ENCODE data around the gene RAB17. TPM values are rescaled to one million over a fixed set of nuclear protein-coding genes. Genes with fewer than 3 reads are reported as not detected.

Gene RAB17
- total and polyA plus RNA-seq, 4 donors = 19.3 to 73.3 (median 46.4) TPM

- peaks cover 3 to 14% (median 5%) of the 10 kb centered on the region in 5 donors for H3K4me1 ChIP-seq (ENCODE audit: control insufficient read depth in 5 of 5, insufficient read depth in 5 of 5, low read length in 5 of 5)
- no peak overlapping the region for H3K4me3 ChIP-seq
- TF ChIP-seq, protein P1, sequence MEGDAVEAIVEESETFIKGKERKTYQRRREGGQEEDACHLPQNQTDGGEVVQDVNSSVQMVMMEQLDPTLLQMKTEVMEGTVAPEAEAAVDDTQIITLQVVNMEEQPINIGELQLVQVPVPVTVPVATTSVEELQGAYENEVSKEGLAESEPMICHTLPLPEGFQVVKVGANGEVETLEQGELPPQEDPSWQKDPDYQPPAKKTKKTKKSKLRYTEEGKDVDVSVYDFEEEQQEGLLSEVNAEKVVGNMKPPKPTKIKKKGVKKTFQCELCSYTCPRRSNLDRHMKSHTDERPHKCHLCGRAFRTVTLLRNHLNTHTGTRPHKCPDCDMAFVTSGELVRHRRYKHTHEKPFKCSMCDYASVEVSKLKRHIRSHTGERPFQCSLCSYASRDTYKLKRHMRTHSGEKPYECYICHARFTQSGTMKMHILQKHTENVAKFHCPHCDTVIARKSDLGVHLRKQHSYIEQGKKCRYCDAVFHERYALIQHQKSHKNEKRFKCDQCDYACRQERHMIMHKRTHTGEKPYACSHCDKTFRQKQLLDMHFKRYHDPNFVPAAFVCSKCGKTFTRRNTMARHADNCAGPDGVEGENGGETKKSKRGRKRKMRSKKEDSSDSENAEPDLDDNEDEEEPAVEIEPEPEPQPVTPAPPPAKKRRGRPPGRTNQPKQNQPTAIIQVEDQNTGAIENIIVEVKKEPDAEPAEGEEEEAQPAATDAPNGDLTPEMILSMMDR (IDR thresholded peaks at IDR 0.05; ENCODE audit: control extremely low read depth, extremely low read depth) = no peak
- H3K36me3 ChIP-seq (ENCODE audit: control insufficient read depth in 4 of 4, insufficient read depth in 4 of 4, low read length in 4 of 4) = no peaks in the 10 kb centered on the region
- DNase-seq (no peak), ATAC-seq (ENCODE audit: insufficient read depth, low FRiP score) (no peak)
- H3K27ac ChIP-seq (ENCODE audit: low read depth in 1 of 2, low read length in 1 of 2) = peak overlapping the region in 1 of 2 donors; percentile 40
- peak overlapping the region in 1 of 2 donors; percentile 51 for H3K9ac ChIP-seq (ENCODE audit: insufficient read depth in 1 of 2, low read length in 2 of 2)
- no peaks in the 10 kb centered on the region for H3K27me3 ChIP-seq (ENCODE audit: control insufficient read depth in 3 of 3, insufficient read depth in 3 of 3, low read length in 2 of 3)
- 77 to 78% methylated on average over 13 of the region's 13 CpGs for WGBS, 2 donors
- peaks cover 0 to 2% (median 0%) of the 10 kb centered on the region in 4 donors for H3K9me3 ChIP-seq (ENCODE audit: control insufficient read depth in 4 of 4, insufficient read depth in 3 of 4, low read length in 3 of 4)
Observed at GRCh38 chr2:237603049-237603717, 12.6 kb upstream of the RAB17 start.

GRCh38 chr2:237602409-237602808, 11.9 kb upstream of the RAB17 start:
- 90 to 95% methylated on average over 7 of the region's 7 CpGs for WGBS, 2 donors
- Histone ChIP-seq H3K27me3 (ENCODE audit: control insufficient read depth in 3 of 3, insufficient read depth in 3 of 3, low read length in 2 of 3) (no peaks in the 10 kb centered on the region), H3K27ac (ENCODE audit: low read depth in 1 of 2, low read length in 1 of 2) (no peak overlapping the region), H3K9ac (ENCODE audit: insufficient read depth in 1 of 2, low read length in 2 of 2) (no peak overlapping the region), H3K36me3 (ENCODE audit: control insufficient read depth in 4 of 4, insufficient read depth in 4 of 4, low read length in 4 of 4) (no peaks in the 10 kb centered on the region), H3K4me3 (no peak overlapping the region), H3K4me1 (ENCODE audit: control insufficient read depth in 5 of 5, insufficient read depth in 5 of 5, low read length in 5 of 5) (peaks cover 3 to 14% (median 5%) of the 10 kb centered on the region in 5 donors), H3K9me3 (ENCODE audit: control insufficient read depth in 4 of 4, insufficient read depth in 3 of 4, low read length in 3 of 4) (peaks cover 0 to 2% (median 0%) of the 10 kb centered on the region in 4 donors)
- no peak for ATAC-seq (ENCODE audit: insufficient read depth, low FRiP score)
- TF ChIP-seq, protein P1 (IDR thresholded peaks at IDR 0.05; ENCODE audit: control extremely low read depth, extremely low read depth) = no peak
- DNase-seq = no peak

DNA sequence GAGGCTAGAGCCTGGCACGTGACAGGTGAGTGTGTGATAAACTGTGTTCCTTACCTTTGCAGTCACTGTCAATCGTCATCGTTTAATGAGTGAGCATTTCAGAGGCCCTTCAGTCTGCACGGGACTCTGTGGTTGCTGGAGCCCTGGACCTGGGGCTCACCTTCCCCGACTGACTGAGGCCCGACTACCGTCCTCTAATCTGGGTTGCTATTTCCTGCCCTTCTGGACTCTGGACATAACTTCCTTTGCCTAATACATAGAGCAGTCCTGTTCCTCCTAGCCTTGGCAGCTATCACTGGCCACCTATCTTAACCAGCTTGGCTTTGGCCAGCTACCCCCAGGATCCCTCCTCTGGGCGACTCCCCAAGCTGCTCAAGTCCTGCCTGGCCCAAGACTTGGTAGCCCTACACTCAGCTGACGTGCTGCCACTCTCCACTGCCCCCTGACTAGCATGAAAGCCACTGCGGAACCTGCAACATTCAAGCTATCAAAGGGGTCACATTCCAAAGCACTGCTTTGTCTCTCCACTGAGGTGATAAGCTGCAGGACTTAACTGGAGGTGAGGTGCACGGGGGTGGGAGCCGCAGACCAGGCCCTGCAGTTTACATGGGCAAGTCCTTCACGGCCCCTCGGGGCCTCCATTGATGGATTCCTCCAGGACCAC, 11.1 kb upstream of the RAB17 start:
- no peak overlapping the region for H3K4me3 ChIP-seq
- no peak overlapping the region for H3K27ac ChIP-seq (ENCODE audit: low read depth in 1 of 2, low read length in 1 of 2)
- H3K4me1 ChIP-seq (ENCODE audit: control insufficient read depth in 5 of 5, insufficient read depth in 5 of 5, low read length in 5 of 5) = peaks cover 3 to 14% (median 5%) of the 10 kb centered on the region in 5 donors
- ATAC-seq (ENCODE audit: insufficient read depth, low FRiP score) (no peak), DNase-seq (no peak)
- H3K9me3 ChIP-seq (ENCODE audit: control insufficient read depth in 4 of 4, insufficient read depth in 3 of 4, low read length in 3 of 4) = peaks cover 0 to 2% (median 0%) of the 10 kb centered on the region in 4 donors
- no peaks in the 10 kb centered on the region for H3K36me3 ChIP-seq (ENCODE audit: control insufficient read depth in 4 of 4, insufficient read depth in 4 of 4, low read length in 4 of 4)
- H3K27me3 ChIP-seq (ENCODE audit: control insufficient read depth in 3 of 3, insufficient read depth in 3 of 3, low read length in 2 of 3) = no peaks in the 10 kb centered on the region
- no peak overlapping the region for H3K9ac ChIP-seq (ENCODE audit: insufficient read depth in 1 of 2, low read length in 2 of 2)
- 88 to 89% methylated on average over 14 of the region's 14 CpGs for WGBS, 2 donors
- TF ChIP-seq, protein P1 (IDR thresholded peaks at IDR 0.05; ENCODE audit: control extremely low read depth, extremely low read depth) = no peak

Measured in lung (tissue), 12 donors.